GM10266 (cell line): ENCODE data around the gene TCERG1.

ENCODE experiments used
- DNase-seq: peaks from one replicate; pipeline ENCODE4 v3.0.0; 2012; ENCODE audit errors: extremely low spot score
- CTCF ChIP-seq: IDR thresholded peaks from 2 replicates; pipeline ENCODE4 v1.5.1; 2012; ENCODE audit warnings: mild to moderate bottlenecking, low read depth; ENCODE audit not compliant: control insufficient read depth, insufficient read depth; ENCODE audit errors: missing control alignments

The TCERG1 gene

GRCh38 chr5:146507428-146507827 lies 60.3 kb downstream of the TCERG1 start:
- DNase-seq: no peak
- TF ChIP-seq CTCF: no peak

- no peak for TF ChIP-seq CTCF
- no peak for DNase-seq
Observed at GRCh38 chr5:146510559-146511125, 63.5 kb downstream of the TCERG1 start.

- DNase-seq: no peak
- no peak for TF ChIP-seq CTCF
Observed at GRCh38 chr5:146513462-146513861, 66.3 kb downstream of the TCERG1 start.

- TF ChIP-seq CTCF: no peak
- no peak for DNase-seq
Observed at GRCh38 chr5:146514575-146514974, 67.4 kb downstream of the TCERG1 start.

GRCh38 chr5:146515473-146516150 lies 68.5 kb downstream of the TCERG1 start:
- no peak for DNase-seq
- no peak for TF ChIP-seq CTCF

- TF ChIP-seq CTCF: no peak
- no peak for DNase-seq
Observed at GRCh38 chr5:146516151-146516475, 69.0 kb downstream of the TCERG1 start, which contains the start of gene GPR151. Gene GPR151 (minus strand): TSS chr5:146516190. CDS start chr5:146516113, 77 bp downstream.

GRCh38 chr5:146519554-146519953 lies 72.4 kb downstream of the TCERG1 start:
- TF ChIP-seq CTCF: no peak
- no peak for DNase-seq
